ENCODE data around the gene ABHD1. TPM values are rescaled to one million over a fixed set of nuclear protein-coding genes. Genes with fewer than 3 reads are reported as not detected.
"Not testable (repeated sequence)": the region's sequence is repeated elsewhere in the genome, so short reads cannot be mapped to it uniquely, and the experiment has no call there.

ABHD1 gene
- total RNA-seq, 1 experiment from 2014 or later, result not detected

DNA sequence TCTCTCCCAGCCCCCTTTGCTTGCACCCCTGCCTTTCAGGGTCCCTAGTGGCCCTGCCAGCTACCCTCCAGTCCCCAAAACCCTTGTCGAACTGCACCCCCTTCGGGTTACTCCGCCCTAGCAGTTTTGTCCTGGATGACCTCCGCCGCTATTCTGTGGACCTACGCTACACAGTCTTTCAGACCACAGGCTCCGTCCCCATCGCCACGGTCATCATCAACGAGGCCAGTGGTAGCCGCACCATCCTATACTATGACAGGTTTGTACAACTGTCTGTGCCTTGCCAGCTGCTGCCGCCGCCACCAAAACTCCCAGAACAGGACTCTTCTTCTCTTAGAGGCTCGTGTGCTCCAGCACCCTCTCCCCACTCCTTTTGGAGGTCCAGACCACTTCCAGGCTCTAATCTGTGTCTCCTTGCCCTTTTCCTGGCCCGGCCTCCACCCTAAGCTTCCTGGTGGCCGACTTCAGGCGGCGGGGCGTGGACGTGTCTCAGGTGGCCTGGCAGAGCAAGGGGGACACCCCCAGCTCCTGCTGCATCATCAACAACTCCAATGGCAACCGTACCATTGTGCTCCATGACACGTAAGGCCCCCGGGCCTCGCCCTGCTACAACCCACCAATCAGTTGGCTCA is 29.1 kb upstream of the ABHD1 start:
- no peak overlapping the region for H3K4me3 ChIP-seq (ENCODE audit: insufficient read depth, low read depth, low read length)
- H3K27me3 ChIP-seq (ENCODE audit: control insufficient read depth, insufficient read depth, low read length), result no peaks in the 10 kb centered on the region; the same call in 1 of the 2 replicates
- DNase-seq, result peak; percentile 45
- no peaks in the 10 kb centered on the region for H3K36me3 ChIP-seq (replicated peaks; ENCODE audit: control insufficient read depth, insufficient read depth, low read length)

DNA sequence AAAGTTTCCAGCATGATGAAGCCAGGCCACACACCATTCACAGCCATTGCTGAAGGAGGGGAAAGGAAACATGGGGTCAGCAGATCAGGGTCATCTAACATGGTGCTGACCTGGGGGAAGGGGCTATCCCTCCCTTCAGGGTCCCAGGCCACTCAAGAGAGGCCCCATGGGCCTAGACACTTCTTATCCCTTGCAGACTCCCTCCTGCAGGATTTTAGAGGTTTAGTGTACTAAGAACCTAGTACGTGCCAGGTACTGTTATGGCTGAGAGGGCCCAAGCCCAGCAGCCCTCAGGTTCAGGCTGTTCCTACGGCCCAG is 28.2 kb upstream of the ABHD1 start:
- Histone ChIP-seq H3K4me3 (ENCODE audit: insufficient read depth, low read depth, low read length) (no peak overlapping the region), H3K36me3 (replicated peaks; ENCODE audit: control insufficient read depth, insufficient read depth, low read length) (no peaks in the 10 kb centered on the region), H3K27me3 (ENCODE audit: control insufficient read depth, insufficient read depth, low read length) (no peaks in the 10 kb centered on the region)
- no peak for DNase-seq

DNA sequence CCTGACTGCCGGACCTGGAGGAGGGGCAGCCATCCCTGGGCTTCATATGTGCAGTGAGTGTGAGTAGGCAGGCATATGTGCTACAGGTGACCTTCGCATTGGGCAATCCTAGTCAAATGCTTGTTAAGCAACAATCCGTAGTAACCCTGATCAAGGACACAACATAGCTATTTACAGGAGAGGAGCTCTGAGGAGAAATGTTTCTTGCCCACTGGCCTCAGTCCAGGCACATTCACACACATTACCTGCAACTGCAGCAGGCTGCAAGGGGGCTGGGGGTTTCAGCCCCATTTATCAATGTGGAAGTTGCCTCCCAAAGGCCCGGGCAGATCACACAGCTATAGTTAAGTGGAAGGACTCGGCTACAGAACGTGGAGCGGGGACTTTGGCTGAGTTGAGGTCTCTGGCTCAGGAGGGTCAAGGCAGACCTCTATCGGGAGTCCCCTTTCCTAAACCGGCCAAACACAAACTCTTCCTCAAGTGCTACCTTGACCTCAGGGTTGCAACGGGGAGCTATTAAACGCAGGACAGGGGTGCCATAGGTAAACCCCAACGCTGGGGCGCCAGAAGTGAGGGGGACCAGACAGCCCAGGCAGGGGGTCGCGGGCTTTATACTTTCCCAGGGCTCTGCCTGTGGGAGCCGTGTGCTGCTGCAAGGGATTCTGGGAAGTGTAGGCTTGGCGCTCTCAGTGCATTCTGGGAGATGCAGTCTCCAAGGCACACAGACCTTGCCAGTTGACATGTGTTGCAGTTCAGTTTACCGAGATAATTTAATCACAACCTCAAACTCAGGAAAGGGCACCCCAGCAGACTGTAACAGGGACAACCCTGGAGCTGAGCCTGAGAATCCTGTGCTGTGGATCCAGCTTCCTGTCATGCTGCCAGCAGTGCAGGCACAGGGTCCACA is 27.6 kb upstream of the ABHD1 start:
- peak overlapping the region; percentile 25; the same call in 1 of the 2 replicates for H3K4me3 ChIP-seq (ENCODE audit: insufficient read depth, low read depth, low read length)

GRCh38 chr2:27096748-27097297 is 26.8 kb upstream of the ABHD1 start:
- Histone ChIP-seq H3K27me3 (ENCODE audit: control insufficient read depth, insufficient read depth, low read length) (no peaks in the 10 kb centered on the region), H3K4me3 (ENCODE audit: insufficient read depth, low read depth, low read length) (no peak overlapping the region)
- no peak for DNase-seq

More for the DNA sequence above, 27.6 kb upstream of the ABHD1 start:
- Histone ChIP-seq H3K27me3 (ENCODE audit: control insufficient read depth, insufficient read depth, low read length) (no peaks in the 10 kb centered on the region), H3K36me3 (replicated peaks; ENCODE audit: control insufficient read depth, insufficient read depth, low read length) (no peaks in the 10 kb centered on the region)
- DNase-seq, result peak; percentile 92

DNA sequence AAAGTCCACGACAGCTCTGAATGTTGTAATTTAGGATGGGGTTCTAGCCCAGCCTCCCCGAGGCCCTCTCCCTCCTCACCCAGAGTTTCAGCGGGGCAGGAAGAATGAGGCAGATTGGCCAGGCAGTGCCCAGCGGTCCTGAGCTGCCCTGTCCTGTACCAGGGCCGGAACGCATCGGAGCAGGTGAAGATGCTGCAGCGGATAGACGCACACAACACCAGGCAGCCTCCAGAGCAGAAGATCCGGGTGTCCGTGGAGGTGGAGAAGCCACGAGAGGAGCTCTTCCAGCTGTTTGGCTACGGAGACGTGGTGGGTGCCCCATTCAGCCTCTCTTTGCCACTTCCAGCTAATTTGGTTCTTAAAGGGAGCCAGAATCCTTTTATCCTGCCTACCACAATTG is 26.3 kb upstream of the ABHD1 start:
- Histone ChIP-seq H3K4me3 (ENCODE audit: insufficient read depth, low read depth, low read length) (no peak overlapping the region), H3K27me3 (ENCODE audit: control insufficient read depth, insufficient read depth, low read length) (no peaks in the 10 kb centered on the region), H3K36me3 (replicated peaks; ENCODE audit: control insufficient read depth, insufficient read depth, low read length) (no peaks in the 10 kb centered on the region)
- DNase-seq, result no peak

More at GRCh38 chr2:27096748-27097297, 26.8 kb upstream of the ABHD1 start:
- no peaks in the 10 kb centered on the region for H3K36me3 ChIP-seq (replicated peaks; ENCODE audit: control insufficient read depth, insufficient read depth, low read length)

- no peaks in the 10 kb centered on the region for H3K36me3 ChIP-seq (replicated peaks; ENCODE audit: control insufficient read depth, insufficient read depth, low read length)
- peak; percentile 52 for DNase-seq
- H3K4me3 ChIP-seq (ENCODE audit: insufficient read depth, low read depth, low read length), result no peak overlapping the region
- H3K27me3 ChIP-seq (ENCODE audit: control insufficient read depth, insufficient read depth, low read length), result no peaks in the 10 kb centered on the region
Measured at GRCh38 chr2:27099334-27099955, 24.2 kb upstream of the ABHD1 start.

- DNase-seq, result peak; percentile 53
- Histone ChIP-seq H3K36me3 (replicated peaks; ENCODE audit: control insufficient read depth, insufficient read depth, low read length) (no peaks in the 10 kb centered on the region), H3K27me3 (ENCODE audit: control insufficient read depth, insufficient read depth, low read length) (no peaks in the 10 kb centered on the region), H3K4me3 (ENCODE audit: insufficient read depth, low read depth, low read length) (no peak overlapping the region)
Measured at GRCh38 chr2:27100036-27100435, 23.6 kb upstream of the ABHD1 start.

DNA sequence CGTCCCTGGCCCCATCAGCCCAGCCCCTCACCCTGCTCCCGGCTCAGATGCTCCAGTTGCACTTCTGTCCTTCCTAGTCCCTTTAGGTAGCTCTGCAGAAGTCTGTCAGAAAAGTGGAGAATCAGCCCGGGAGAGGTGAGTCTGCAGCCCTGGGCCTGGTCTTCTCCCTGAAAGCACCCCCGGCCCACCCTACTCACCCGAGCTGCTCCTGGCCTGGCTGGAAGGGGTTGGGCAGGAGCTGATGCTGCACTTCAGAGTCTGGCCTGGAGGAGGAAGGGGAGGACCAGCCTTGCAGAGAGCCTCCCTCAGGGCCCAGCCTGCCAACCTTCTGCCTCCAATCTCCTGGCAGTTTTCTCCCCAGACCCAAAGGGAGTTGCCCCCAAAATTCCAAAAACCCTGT is 21.3 kb upstream of the ABHD1 start:
- H3K36me3 ChIP-seq (replicated peaks; ENCODE audit: control insufficient read depth, insufficient read depth, low read length), result no peaks in the 10 kb centered on the region
- H3K27me3 ChIP-seq (ENCODE audit: control insufficient read depth, insufficient read depth, low read length), result no peaks in the 10 kb centered on the region
- H3K4me3 ChIP-seq (ENCODE audit: insufficient read depth, low read depth, low read length), result no peak overlapping the region
- peak; percentile 48 for DNase-seq

GRCh38 chr2:27105981-27106380 is 17.6 kb upstream of the ABHD1 start:
- no peaks in the 10 kb centered on the region for H3K36me3 ChIP-seq (replicated peaks; ENCODE audit: control insufficient read depth, insufficient read depth, low read length)
- no peaks in the 10 kb centered on the region for H3K27me3 ChIP-seq (ENCODE audit: control insufficient read depth, insufficient read depth, low read length)
- DNase-seq, result no peak
- no peak overlapping the region for H3K4me3 ChIP-seq (ENCODE audit: insufficient read depth, low read depth, low read length)

GRCh38 chr2:27108221-27108620 is 15.4 kb upstream of the ABHD1 start:
- Histone ChIP-seq H3K27me3 (ENCODE audit: control insufficient read depth, insufficient read depth, low read length) (no peaks in the 10 kb centered on the region), H3K36me3 (replicated peaks; ENCODE audit: control insufficient read depth, insufficient read depth, low read length) (no peaks in the 10 kb centered on the region), H3K4me3 (ENCODE audit: insufficient read depth, low read depth, low read length) (no peak overlapping the region)
- DNase-seq, result no peak

GRCh38 chr2:27109083-27109482 is 14.5 kb upstream of the ABHD1 start:
- Histone ChIP-seq H3K27me3 (ENCODE audit: control insufficient read depth, insufficient read depth, low read length) (no peaks in the 10 kb centered on the region), H3K36me3 (replicated peaks; ENCODE audit: control insufficient read depth, insufficient read depth, low read length) (no peaks in the 10 kb centered on the region), H3K4me3 (ENCODE audit: insufficient read depth, low read depth, low read length) (no peak overlapping the region)
- DNase-seq, result no peak

DNA sequence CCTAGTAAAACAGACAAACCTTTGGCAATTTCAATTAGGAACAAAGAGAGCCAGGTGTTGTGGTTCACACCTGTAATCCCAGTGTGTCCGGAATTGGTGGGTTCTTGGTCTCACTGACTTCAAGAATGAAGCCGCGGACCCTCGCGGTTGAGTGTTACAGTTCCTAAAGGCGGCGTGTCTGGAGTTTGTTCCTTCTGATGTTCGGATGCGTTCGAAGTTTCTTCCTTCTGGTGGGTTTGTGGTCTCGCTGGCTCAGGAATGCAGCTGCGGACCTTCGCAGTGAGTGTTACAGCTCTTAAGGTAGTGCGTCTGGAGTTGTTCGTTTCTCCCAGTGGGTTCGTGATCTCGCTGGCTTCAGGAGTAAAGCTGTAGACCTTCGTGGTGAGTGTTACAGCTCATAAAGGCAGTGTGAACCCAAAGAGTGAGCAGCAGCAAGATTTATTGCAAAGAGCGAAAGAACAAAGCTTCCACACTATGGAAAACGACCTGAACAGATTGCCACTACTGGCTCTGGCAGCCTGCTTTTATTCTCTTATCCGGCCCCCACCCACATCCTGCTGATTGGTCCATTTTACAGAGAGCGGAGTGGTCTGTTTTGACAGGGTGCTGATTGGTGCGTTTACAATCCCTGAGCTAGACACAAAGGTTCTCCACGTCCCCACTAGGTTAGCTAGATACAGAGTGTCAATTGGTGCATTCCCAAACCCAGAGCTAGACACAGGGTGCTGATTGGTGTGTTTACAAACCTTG is 12.8 kb upstream of the ABHD1 start:
- H3K4me3 ChIP-seq (ENCODE audit: insufficient read depth, low read depth, low read length), result not testable (repeated sequence)

DNA sequence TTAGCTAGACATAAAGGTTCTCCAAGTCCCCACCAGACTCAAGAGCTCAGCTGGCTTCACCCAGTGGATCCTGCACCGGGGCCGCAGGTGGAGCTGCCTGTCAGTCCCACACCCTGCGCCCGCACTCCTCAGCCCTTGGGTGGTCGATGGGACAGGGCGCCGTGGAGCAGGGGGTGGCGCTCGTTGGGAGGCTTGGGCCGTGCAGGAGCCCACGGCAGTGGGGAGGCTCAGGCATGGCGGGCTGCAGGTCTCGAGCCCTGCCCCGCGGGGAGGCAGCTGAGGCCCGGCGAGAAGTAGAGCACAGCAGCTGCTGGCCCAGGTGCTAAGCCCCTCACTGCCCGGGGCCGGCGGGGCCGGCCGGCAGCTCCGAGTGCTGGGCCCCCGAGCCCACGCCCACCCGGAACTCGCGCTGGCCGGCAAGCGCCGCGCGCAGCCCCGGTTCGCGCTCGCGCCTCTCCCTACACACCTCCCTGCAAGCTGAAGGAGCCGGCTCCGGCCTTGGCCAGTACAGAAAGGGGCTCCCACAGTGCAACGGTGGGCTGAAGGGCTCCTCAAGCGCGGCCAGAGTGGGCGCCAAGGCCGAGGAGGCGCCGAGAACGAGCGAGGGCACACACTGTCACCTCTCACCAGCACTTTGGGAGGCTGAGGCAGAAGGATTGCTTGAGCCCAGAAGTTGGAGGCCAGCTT is 12.1 kb upstream of the ABHD1 start:
- H3K27me3 ChIP-seq (ENCODE audit: control insufficient read depth, insufficient read depth, low read length); DNase-seq: not testable (repeated sequence)

More for the DNA sequence above, 12.8 kb upstream of the ABHD1 start:
- not testable (repeated sequence) for DNase-seq; H3K27me3 ChIP-seq (ENCODE audit: control insufficient read depth, insufficient read depth, low read length); H3K36me3 ChIP-seq (replicated peaks; ENCODE audit: control insufficient read depth, insufficient read depth, low read length)

GRCh38 chr2:27115519-27115918 is 8.1 kb upstream of the ABHD1 start:
- H3K36me3 ChIP-seq (replicated peaks; ENCODE audit: control insufficient read depth, insufficient read depth, low read length), result no peaks in the 10 kb centered on the region
- H3K27me3 ChIP-seq (ENCODE audit: control insufficient read depth, insufficient read depth, low read length), result peaks cover 30% of the 10 kb centered on the region
- no peak overlapping the region for H3K4me3 ChIP-seq (ENCODE audit: insufficient read depth, low read depth, low read length)
- no peak for DNase-seq

More for the DNA sequence above, 12.1 kb upstream of the ABHD1 start:
- not testable (repeated sequence) for H3K4me3 ChIP-seq (ENCODE audit: insufficient read depth, low read depth, low read length); H3K36me3 ChIP-seq (replicated peaks; ENCODE audit: control insufficient read depth, insufficient read depth, low read length)

Data from H7 (cell line).